Stimulated activated memory B cell treated with anti-CD40 and anti-IgM and Interleukin-4, amounts not matched to agents 10 μg/mL and 1 μg/mL and 100 μg/mL, for 72 hours (primary cell): ENCODE measurements around the gene SYNE2.

Experiments
- ATAC-seq: fragments of 150-1000 bp; cut with Tn5 transposase; 2 replicates; pipeline ENCODE4 v1.10.0; 2021
- H3K27ac Mint-ChIP-seq: one replicate; pipeline ENCODE4 v1.8.0; 2022; ENCODE audit warnings: mild to moderate bottlenecking, mixed read lengths
- H3K27me3 Mint-ChIP-seq: one replicate; pipeline ENCODE4 v1.8.0; 2022; ENCODE audit warnings: mixed read lengths
- H3K36me3 Mint-ChIP-seq: one replicate; pipeline ENCODE4 v1.8.0; 2022; ENCODE audit warnings: mixed read lengths
- H3K4me1 Mint-ChIP-seq: one replicate; pipeline ENCODE4 v1.8.0; 2022; ENCODE audit warnings: mixed read lengths
- H3K4me3 Mint-ChIP-seq: one replicate; pipeline ENCODE4 v1.8.0; 2022; ENCODE audit warnings: mild to moderate bottlenecking, moderate library complexity, mixed read lengths
- H3K9me3 Mint-ChIP-seq: one replicate; pipeline ENCODE4 v1.8.0; 2022; ENCODE audit warnings: mixed read lengths

SYNE2 gene

GRCh38 chr14:63951429-63951828 is 98.6 kb downstream of the SYNE2 start:
- no peak for ATAC-seq
- no peaks in the 10 kb centered on the region for H3K27me3 Mint-ChIP-seq
- no peaks in the 10 kb centered on the region for H3K4me1 Mint-ChIP-seq
- no peak overlapping the region for H3K4me3 Mint-ChIP-seq
- H3K36me3 Mint-ChIP-seq: peaks cover 11% of the 10 kb centered on the region
- H3K27ac Mint-ChIP-seq: no peak overlapping the region
- no peaks in the 10 kb centered on the region for H3K9me3 Mint-ChIP-seq

- Mint-ChIP-seq H3K9me3 (no peaks in the 10 kb centered on the region), H3K4me3 (no peak overlapping the region), H3K27me3 (no peaks in the 10 kb centered on the region), H3K36me3 (peaks cover 11% of the 10 kb centered on the region), H3K4me1 (no peaks in the 10 kb centered on the region), H3K27ac (no peak overlapping the region)
- no peak for ATAC-seq
Measured at GRCh38 chr14:63952053-63952932, 99.5 kb downstream of the SYNE2 start.

- no peak for ATAC-seq
- H3K4me3 Mint-ChIP-seq: no peak overlapping the region
- H3K9me3 Mint-ChIP-seq: no peaks in the 10 kb centered on the region
- H3K36me3 Mint-ChIP-seq: peaks cover 11% of the 10 kb centered on the region
- no peak overlapping the region for H3K27ac Mint-ChIP-seq
- H3K4me1 Mint-ChIP-seq: no peaks in the 10 kb centered on the region
- no peaks in the 10 kb centered on the region for H3K27me3 Mint-ChIP-seq
Measured at GRCh38 chr14:63952933-63953437, 100.2 kb downstream of the SYNE2 start.

- no peak overlapping the region for H3K4me3 Mint-ChIP-seq
- ATAC-seq: no peak
- H3K4me1 Mint-ChIP-seq: no peaks in the 10 kb centered on the region
- no peak overlapping the region for H3K27ac Mint-ChIP-seq
- peaks cover 5% of the 10 kb centered on the region for H3K36me3 Mint-ChIP-seq
- H3K9me3 Mint-ChIP-seq: no peaks in the 10 kb centered on the region
- no peaks in the 10 kb centered on the region for H3K27me3 Mint-ChIP-seq
Measured at GRCh38 chr14:63956326-63956725, 103.5 kb downstream of the SYNE2 start.

GRCh38 chr14:63960926-63961567 is 108.2 kb downstream of the SYNE2 start:
- H3K4me1 Mint-ChIP-seq: no peaks in the 10 kb centered on the region
- H3K27ac Mint-ChIP-seq: no peak overlapping the region
- H3K36me3 Mint-ChIP-seq: no peaks in the 10 kb centered on the region
- no peaks in the 10 kb centered on the region for H3K27me3 Mint-ChIP-seq
- H3K4me3 Mint-ChIP-seq: no peak overlapping the region
- no peaks in the 10 kb centered on the region for H3K9me3 Mint-ChIP-seq
- ATAC-seq: no peak

GRCh38 chr14:63962906-63963305 is 110.1 kb downstream of the SYNE2 start:
- H3K9me3 Mint-ChIP-seq: no peaks in the 10 kb centered on the region
- no peaks in the 10 kb centered on the region for H3K4me1 Mint-ChIP-seq
- ATAC-seq: no peak
- H3K4me3 Mint-ChIP-seq: no peak overlapping the region
- H3K27ac Mint-ChIP-seq: no peak overlapping the region
- no peaks in the 10 kb centered on the region for H3K27me3 Mint-ChIP-seq
- no peaks in the 10 kb centered on the region for H3K36me3 Mint-ChIP-seq

GRCh38 chr14:63963439-63963838 is 110.6 kb downstream of the SYNE2 start:
- Mint-ChIP-seq H3K4me1 (no peaks in the 10 kb centered on the region), H3K27me3 (no peaks in the 10 kb centered on the region), H3K27ac (no peak overlapping the region), H3K36me3 (no peaks in the 10 kb centered on the region), H3K4me3 (no peak overlapping the region), H3K9me3 (no peaks in the 10 kb centered on the region)
- ATAC-seq: no peak

GRCh38 chr14:63964113-63964512 is 111.3 kb downstream of the SYNE2 start:
- H3K27ac Mint-ChIP-seq: no peak overlapping the region
- no peaks in the 10 kb centered on the region for H3K9me3 Mint-ChIP-seq
- no peaks in the 10 kb centered on the region for H3K27me3 Mint-ChIP-seq
- peaks cover 5% of the 10 kb centered on the region for H3K36me3 Mint-ChIP-seq
- no peaks in the 10 kb centered on the region for H3K4me1 Mint-ChIP-seq
- no peak for ATAC-seq
- H3K4me3 Mint-ChIP-seq: no peak overlapping the region

GRCh38 chr14:63966407-63966806 is 113.6 kb downstream of the SYNE2 start:
- no peak overlapping the region for H3K27ac Mint-ChIP-seq
- no peaks in the 10 kb centered on the region for H3K27me3 Mint-ChIP-seq
- ATAC-seq: no peak
- H3K4me3 Mint-ChIP-seq: no peak overlapping the region
- H3K9me3 Mint-ChIP-seq: no peaks in the 10 kb centered on the region
- no peaks in the 10 kb centered on the region for H3K4me1 Mint-ChIP-seq
- peaks cover 11% of the 10 kb centered on the region for H3K36me3 Mint-ChIP-seq

- H3K27me3 Mint-ChIP-seq: no peaks in the 10 kb centered on the region
- peaks cover 11% of the 10 kb centered on the region for H3K36me3 Mint-ChIP-seq
- no peak overlapping the region for H3K4me3 Mint-ChIP-seq
- no peak for ATAC-seq
- H3K27ac Mint-ChIP-seq: no peak overlapping the region
- H3K9me3 Mint-ChIP-seq: no peaks in the 10 kb centered on the region
- no peaks in the 10 kb centered on the region for H3K4me1 Mint-ChIP-seq
Measured at GRCh38 chr14:63972323-63972932, 119.6 kb downstream of the SYNE2 start.

- Mint-ChIP-seq H3K27ac (no peak overlapping the region), H3K4me1 (no peaks in the 10 kb centered on the region), H3K27me3 (no peaks in the 10 kb centered on the region), H3K4me3 (no peak overlapping the region), H3K36me3 (peaks cover 11% of the 10 kb centered on the region), H3K9me3 (no peaks in the 10 kb centered on the region)
- ATAC-seq: no peak
Measured at GRCh38 chr14:63974176-63974575, 121.4 kb downstream of the SYNE2 start.

GRCh38 chr14:63981569-63981968 is 128.8 kb downstream of the SYNE2 start:
- Mint-ChIP-seq H3K4me1 (no peaks in the 10 kb centered on the region), H3K36me3 (peaks cover 20% of the 10 kb centered on the region), H3K27ac (no peak overlapping the region), H3K27me3 (no peaks in the 10 kb centered on the region), H3K9me3 (no peaks in the 10 kb centered on the region), H3K4me3 (no peak overlapping the region)
- ATAC-seq: no peak

- H3K27ac Mint-ChIP-seq: no peak overlapping the region
- peaks cover 26% of the 10 kb centered on the region for H3K36me3 Mint-ChIP-seq
- ATAC-seq: no peak
- no peaks in the 10 kb centered on the region for H3K27me3 Mint-ChIP-seq
- H3K9me3 Mint-ChIP-seq: no peaks in the 10 kb centered on the region
- no peak overlapping the region for H3K4me3 Mint-ChIP-seq
- H3K4me1 Mint-ChIP-seq: no peaks in the 10 kb centered on the region
Measured at GRCh38 chr14:63982156-63982555, 129.4 kb downstream of the SYNE2 start.

GRCh38 chr14:63982629-63983028 is 129.8 kb downstream of the SYNE2 start:
- H3K4me3 Mint-ChIP-seq: no peak overlapping the region
- H3K27ac Mint-ChIP-seq: no peak overlapping the region
- peaks cover 28% of the 10 kb centered on the region for H3K36me3 Mint-ChIP-seq
- no peak for ATAC-seq
- no peaks in the 10 kb centered on the region for H3K4me1 Mint-ChIP-seq
- no peaks in the 10 kb centered on the region for H3K27me3 Mint-ChIP-seq
- H3K9me3 Mint-ChIP-seq: no peaks in the 10 kb centered on the region

- Mint-ChIP-seq H3K4me3 (no peak overlapping the region), H3K27me3 (no peaks in the 10 kb centered on the region), H3K36me3 (peaks cover 18% of the 10 kb centered on the region), H3K27ac (no peak overlapping the region), H3K4me1 (peaks cover 6% of the 10 kb centered on the region), H3K9me3 (no peaks in the 10 kb centered on the region)
- ATAC-seq: no peak
Measured at GRCh38 chr14:63986789-63987533, 134.2 kb downstream of the SYNE2 start.
